ENCODE measurements around the gene SYT17.

The SYT17 gene

DNA sequence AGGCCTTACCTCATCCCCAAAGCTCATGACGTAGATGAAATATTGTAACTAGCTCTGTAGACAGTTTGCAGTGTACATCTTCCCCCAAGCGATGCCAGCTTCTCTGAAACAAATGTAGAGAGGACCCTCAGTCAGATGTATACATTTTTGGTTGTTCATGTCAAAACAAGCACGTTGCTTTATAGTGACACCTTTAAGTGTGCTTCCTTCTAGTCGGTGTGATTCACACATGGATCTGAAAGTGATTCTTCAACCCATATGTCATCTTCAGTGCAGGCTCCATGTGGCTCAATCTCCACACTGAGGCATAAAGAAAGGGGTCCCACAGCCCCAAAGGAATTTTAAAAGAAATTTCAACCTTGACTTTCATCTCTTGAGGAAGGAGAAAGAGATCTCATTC, 86.6 kb downstream of the SYT17 start:
- DNase-seq (ENCODE audit: low spot score), result no peak

DNA sequence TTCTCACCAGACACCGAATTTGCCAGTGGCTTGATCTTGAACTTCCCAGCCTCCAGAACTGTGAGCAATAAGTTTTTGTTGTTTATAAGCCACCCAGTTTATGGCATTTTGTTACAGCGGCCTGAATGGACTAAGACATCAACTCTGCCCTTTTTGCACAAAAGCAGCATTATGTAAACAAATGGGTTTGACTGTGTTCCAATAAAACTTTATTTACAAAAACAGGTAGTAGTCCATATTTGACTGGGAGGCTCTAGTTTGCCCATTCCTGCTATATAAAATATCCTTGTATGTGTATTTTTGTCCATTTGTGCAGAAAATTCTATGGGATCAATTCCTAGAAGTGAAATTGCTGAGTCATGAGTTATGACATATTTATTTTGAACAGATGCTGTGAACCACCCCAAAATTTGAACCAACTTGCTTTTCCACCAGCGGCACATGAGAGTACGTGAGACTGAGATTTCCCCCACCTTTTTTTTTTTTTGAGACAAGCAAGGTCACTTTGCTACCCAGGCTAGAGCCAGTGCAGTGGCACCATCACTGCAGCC, 96.2 kb downstream of the SYT17 start:
- no peak for DNase-seq (ENCODE audit: low spot score)

DNA sequence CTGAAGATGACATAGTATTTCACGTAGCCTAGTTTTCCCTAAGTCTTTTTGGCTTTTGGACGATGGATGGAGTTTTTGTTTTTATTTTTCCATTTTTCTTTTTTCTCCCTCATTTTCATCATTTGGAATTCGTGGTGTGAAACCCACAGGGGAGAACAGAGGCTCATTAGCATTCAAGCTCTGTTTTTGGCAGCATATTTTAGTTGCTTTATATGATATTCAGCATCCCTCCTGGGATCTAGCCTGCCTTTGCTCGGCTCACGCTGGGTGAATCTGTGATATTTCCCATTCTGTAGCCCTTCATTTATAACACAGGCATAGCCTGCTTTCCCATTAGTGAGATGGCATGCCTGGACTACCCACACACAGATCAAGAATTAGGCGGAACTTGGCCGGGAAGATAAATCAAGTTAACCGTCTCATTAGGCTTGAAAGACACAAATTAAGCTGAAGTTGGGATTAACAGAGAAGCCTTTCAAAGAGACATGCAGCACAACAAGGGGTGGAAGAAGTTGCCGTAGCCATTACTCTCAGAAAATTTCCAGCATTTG, 97.4 kb downstream of the SYT17 start:
- peak; percentile 58 for DNase-seq (ENCODE audit: low spot score)

DNA sequence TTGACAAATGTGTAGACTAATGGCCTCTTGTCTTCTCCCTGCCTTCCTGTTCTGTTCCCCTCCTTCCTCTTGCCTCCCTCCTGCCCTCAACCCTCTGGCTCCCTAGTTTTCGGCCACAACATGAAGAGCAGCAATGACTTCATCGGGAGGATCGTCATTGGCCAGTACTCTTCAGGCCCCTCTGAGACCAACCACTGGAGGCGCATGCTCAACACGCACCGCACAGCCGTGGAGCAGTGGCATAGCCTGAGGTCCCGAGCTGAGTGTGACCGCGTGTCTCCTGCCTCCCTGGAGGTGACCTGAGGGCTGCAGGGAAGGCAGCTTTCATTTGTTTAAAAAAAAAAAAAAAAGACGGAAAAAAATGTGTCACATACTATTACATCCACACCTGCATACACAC, 98.7 kb downstream of the SYT17 start:
- no peak for DNase-seq (ENCODE audit: low spot score)

DNA sequence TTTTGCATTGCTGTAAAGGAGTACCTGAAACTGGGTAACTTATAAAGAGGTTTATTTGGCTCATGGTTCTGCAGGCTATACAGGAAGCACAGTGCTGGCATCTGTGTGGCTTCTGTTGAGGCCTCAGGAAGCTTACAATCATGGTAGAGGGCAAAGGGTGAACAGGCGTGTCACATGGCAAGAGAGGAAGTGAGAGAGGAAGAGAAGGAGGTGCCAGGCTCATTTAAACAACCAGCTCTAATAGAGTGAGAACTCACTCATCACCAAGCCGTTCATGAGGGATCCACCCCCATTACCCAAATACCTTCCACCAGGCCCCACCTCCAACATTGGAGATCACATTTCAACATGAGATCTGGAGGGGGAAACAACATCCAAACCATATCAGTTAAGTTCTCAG, 101.1 kb downstream of the SYT17 start:
- DNase-seq (ENCODE audit: low spot score), result no peak

DNA sequence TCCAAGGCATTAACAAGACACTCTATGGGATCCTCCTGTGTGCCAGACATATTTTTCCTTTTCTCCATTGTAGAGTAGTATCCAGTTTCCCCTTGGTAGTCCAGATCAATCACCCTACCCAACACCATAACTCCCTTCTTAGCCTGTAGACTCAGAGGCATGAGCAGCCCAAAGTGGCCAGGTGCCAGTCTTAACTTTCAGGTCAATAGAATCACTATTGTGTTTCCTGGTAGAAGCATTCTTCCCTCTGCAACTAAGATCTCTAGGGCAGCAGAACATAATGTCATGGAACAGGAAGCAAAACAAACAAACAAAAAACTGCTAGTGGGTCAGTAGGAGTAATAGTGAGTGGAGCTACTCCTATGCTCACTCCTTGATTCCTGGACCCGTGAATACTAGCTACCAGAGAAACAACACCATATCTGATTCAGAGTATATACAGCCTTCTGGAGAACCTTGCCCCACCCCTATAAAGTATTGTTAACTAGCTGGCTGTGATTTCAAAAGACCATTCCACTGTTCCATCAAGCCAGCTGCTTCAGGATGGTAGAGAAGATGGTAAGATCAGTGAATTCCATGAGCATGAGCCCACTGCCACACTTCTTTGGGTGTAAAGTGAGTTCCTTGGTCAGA, 106.2 kb downstream of the SYT17 start:
- no peak for DNase-seq (ENCODE audit: low spot score)

- DNase-seq (ENCODE audit: low spot score), result no peak
Observed at GRCh38 chr16:19278403-19278802, 110.4 kb downstream of the SYT17 start.

DNA sequence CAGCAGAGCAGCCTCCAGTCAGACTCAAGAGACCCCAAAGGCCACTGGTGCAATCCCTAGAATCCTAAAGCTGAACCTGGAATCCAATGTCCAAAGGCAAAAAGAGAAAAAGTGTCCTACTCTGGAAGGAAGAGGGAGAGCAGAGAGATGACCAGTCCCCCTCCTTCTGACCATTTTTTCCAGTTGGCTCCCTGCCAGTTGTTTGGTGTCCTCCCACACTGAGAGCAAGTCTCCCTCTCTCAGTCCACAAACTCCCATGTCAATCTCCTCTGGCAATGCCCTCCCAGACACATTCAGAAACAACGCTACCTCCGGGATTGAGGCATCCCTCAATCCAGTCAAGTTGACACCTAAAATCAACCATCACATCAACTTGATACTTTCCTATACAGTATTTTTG, 113.2 kb downstream of the SYT17 start:
- DNase-seq (ENCODE audit: low spot score), result no peak

GRCh38 chr16:19282101-19282500, 114.1 kb downstream of the SYT17 start:
- DNase-seq (ENCODE audit: low spot score), result no peak

DNA sequence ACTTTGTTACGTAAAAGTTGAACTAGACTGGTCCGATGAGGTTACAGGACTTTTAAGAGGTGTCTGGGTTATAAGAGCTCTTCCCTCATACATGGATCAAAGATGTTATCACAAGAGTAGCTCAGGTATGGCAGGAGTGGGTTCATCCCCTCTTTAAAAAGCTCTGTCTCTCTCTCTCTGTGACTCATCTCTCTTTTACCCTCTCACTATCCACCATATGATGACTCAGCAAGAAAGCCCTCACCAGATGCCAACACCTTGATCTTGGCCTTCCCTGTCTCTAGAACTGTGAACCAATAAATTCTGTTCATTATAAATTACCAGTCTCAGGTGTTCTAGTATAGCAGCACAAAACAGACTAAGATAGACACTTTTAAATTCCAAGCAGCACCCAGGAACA, 115.6 kb downstream of the SYT17 start:
- DNase-seq (ENCODE audit: low spot score), result no peak

DNA sequence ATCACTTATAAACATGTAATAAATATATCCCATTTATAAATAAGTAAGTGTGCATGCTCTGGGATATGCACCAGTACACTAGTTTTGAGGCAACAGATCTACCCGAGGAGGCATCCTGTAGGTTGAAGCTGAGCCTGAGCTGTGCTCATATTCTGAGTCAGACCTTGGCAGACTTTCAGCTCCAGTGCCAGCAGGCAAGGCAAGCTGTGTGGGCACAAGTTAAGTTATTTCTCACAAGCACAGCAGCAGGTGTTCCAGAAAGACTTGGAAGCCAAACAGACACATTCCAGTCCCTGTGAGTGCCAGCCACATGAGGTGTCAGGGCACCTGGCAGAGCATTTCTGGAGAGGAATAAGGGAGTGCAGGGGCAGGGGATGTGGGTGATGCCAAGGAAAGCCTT, 116.2 kb downstream of the SYT17 start:
- peak; percentile 86 for DNase-seq (ENCODE audit: low spot score)

DNA sequence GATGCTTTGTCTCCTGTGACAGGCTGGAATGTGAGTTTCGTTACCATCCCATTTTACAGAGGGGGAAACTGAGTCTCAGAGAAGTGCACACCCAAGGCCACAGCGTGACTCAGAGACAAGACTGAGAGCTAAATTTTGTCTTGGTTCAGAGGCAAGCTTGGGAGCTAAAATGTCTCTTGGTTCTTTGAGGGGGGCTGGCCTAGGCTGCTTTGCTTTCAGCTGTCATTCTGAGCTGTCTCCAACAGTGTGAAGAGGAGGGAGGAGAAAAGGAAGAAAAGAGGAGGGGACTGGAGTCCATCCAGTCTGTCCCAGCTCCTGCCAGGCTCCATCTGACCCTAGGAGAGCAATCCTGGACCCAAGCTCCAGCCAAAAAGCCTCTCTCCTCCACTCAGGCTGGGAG, 117.4 kb downstream of the SYT17 start, which contains the start of gene CLEC19A:
Gene CLEC19A, plus strand, starts transcription at position 301 of the 400 bp plus-strand sequence. CDS start 121 bp downstream, outside the sequence.
- DNase-seq (ENCODE audit: low spot score), result no peak

DNA sequence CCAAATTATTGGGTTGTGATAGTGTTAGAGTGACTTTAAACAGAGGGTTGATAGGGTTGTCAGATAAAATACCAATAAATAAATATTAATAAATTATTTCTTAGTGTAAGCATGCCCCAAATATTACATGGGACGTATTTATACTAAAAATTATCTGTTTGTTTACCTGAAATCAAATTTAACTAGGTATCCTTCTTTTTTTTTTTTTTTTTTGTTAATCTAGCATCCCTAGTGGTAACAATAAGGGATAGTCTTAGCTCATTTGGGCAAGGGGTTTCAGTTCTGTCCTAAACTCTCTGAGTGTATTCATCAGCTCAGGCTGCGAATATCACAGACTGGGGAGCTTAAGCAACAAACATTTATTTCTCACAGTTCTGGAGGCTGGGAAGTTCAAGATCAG, 118.8 kb downstream of the SYT17 start:
- no peak for DNase-seq (ENCODE audit: low spot score)

DNA sequence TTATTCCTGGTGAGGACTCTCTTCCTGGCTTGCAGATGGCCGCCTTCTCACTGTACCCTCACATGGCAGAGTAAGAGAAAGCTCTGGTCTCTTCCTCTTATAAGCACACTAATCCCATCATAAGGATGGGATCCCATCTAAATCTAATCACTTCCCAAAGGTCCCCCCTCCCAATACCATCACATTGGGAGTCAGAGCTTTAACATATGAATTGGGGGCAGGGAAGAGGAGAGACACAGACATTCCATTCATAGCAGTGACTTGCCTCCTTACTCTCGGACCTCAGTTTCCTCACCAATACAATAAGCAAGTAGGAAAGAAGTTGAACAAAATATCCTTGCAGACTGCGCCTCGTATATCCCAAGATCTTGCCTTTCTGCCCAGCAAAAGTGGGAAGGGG, 119.2 kb downstream of the SYT17 start:
- DNase-seq (ENCODE audit: low spot score), result no peak

DNA sequence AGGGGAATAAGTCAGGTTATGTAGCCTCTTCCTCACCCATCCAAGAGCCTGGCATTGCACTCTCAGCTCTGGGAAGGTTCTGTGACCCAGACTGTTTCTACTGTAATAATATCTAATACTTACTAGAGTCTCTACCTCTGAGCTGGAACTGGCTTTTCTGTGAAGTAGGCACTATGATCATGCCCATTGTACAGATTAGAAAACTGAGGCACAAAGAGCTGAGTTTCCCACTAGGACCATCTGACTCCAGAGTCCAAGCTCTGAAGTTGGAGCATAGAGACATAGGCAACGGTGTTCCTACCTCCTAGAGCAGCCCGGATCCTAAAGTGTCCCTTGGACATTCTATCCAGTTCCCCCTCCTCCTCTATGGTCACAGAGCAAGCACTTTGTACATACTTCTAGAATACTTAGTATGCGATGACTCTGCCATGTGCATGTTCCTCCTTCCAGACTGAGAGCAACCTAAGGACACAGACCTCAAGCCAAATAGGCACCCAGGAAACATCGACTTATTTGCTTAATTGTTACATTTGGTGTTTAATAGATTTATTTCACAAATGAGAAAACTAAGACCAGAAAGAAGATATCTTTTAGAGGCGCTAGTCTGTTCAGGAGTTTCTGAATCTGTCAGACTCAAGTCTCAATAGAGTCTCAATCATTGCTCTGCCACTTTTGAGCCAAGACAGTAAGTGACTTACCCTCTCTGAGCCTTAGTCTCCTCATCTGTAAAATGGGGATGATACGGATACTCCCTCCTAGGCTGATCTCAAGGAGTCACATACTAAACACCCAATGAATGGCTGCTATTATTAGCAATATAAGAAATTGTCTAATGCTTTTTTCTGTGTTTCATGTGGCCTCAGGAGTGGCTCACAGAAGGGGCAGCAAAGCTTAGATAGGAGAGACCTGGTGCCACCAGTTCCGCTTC, 121.1 kb downstream of the SYT17 start:
- no peak for DNase-seq (ENCODE audit: low spot score)

- no peak for DNase-seq (ENCODE audit: low spot score)
Observed at GRCh38 chr16:19289811-19290485, 121.9 kb downstream of the SYT17 start.

DNA sequence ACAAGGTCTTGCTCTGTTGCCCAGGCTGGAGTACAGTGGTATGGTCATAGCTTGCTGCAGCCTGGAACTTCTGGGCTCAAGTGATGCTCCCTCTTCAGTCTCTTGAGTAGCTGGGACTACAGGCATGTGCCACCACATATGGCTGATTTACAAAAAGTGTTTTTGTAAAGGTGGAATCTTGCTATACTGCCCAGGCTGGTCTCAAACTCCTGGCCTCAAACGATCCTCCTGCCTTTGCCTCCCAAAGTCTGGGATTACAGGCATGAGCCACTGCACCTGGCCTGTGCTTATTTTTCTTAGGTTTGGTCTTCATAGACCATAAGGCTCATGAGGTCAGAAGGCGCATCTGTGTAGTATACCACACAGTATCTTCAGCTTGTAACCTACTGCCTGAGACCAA, 122.8 kb downstream of the SYT17 start:
- DNase-seq (ENCODE audit: low spot score), result no peak

GRCh38 chr16:19291475-19291874, 123.4 kb downstream of the SYT17 start:
- DNase-seq (ENCODE audit: low spot score), result peak; percentile 80

- DNase-seq (ENCODE audit: low spot score), result no peak
Observed at GRCh38 chr16:19292186-19292585, 124.1 kb downstream of the SYT17 start.

GRCh38 chr16:19294156-19294649, 126.2 kb downstream of the SYT17 start:
- DNase-seq (ENCODE audit: low spot score), result peak; percentile 81

DNA sequence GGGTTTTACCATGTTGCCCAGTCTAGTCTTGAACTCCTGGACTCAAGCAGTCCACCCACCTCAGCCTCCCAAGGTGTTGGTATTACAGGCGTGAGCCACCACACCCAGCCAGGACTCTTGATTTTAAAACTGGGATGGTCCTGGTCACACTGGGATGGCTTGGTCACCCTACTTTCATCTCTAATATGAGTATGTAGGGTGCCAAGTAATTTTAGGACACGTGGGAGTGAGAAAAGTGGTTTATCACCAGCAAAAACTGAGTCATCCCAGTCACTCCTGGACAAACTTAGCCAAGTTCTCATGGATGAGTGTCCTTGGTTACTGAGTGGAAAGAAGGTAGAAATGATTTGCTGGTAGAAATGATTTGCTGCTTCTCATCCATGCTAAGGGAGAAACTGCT, 127.4 kb downstream of the SYT17 start:
- no peak for DNase-seq (ENCODE audit: low spot score)

DNA sequence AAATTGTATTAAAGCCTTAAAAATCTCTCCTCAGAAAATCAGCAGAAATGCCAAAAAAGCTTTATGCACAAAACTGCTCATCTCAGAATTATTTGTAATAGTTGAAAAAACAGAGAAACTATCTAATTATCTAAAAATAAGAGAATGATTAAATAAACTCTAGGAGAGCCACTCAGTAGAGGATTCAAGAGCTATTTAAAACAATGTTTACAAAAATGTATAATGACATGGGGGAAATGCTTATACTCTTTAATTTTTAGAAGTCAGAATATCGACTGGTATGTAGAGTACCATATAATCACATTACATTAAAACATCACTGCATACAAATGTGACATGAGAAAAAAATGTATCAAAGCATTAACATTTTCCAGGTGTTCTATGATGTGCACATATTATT, 129.4 kb downstream of the SYT17 start:
- DNase-seq (ENCODE audit: low spot score), result no peak
